Measurements from ENCODE around the gene ADAM12.
"Not testable (repeated sequence)": the region's sequence is repeated elsewhere in the genome, so short reads cannot be mapped to it uniquely, and the experiment has no call there.

The ADAM12 gene

GRCh38 chr10:126185676-126186447 lies 202.4 kb downstream of the ADAM12 start:
- ChIA-PET CTCF (no interaction called here), POLR2A (no interaction called here)
- DNase-seq (ENCODE audit: extremely low spot score): no peak
- no peak for TF ChIP-seq CTCF (IDR thresholded peaks at IDR 0.05; ENCODE audit: control extremely low read depth, extremely low read depth, low read depth, missing control alignments)

GRCh38 chr10:126181626-126182025 lies 206.7 kb downstream of the ADAM12 start:
- POLR2A ChIA-PET: no interaction called here
- DNase-seq (ENCODE audit: extremely low spot score): no peak
- CTCF ChIA-PET: no interaction called here

GRCh38 chr10:126179637-126180036 lies 208.6 kb downstream of the ADAM12 start:
- no peak for TF ChIP-seq CTCF (IDR thresholded peaks at IDR 0.05; ENCODE audit: control extremely low read depth, extremely low read depth, low read depth, missing control alignments)
- POLR2A ChIA-PET: no interaction called here
- CTCF ChIA-PET: no interaction called here
- no peak for DNase-seq (ENCODE audit: extremely low spot score)

More at GRCh38 chr10:126181626-126182025, 206.7 kb downstream of the ADAM12 start:
- TF ChIP-seq CTCF (IDR thresholded peaks at IDR 0.05; ENCODE audit: control extremely low read depth, extremely low read depth, low read depth, missing control alignments): no peak

- ChIA-PET CTCF (interaction anchor here (1.8 kb wide), 1 partner anchor 26 kb away, joined by 5 read pairs; no protein-coding TSS in a partner anchor), POLR2A (no interaction called here)
- no peak for DNase-seq (ENCODE audit: extremely low spot score)
- TF ChIP-seq CTCF (IDR thresholded peaks at IDR 0.05; ENCODE audit: control extremely low read depth, extremely low read depth, low read depth, missing control alignments): no peak
These were observed 210.8 kb downstream of the ADAM12 start for GRCh38 chr10:126177417-126178030.

GRCh38 chr10:126175641-126176262 lies 212.5 kb downstream of the ADAM12 start:
- CTCF ChIA-PET: no interaction called here
- POLR2A ChIA-PET: no interaction called here
- TF ChIP-seq CTCF (IDR thresholded peaks at IDR 0.05; ENCODE audit: control extremely low read depth, extremely low read depth, low read depth, missing control alignments): no peak
- DNase-seq (ENCODE audit: extremely low spot score): no peak

- DNase-seq (ENCODE audit: extremely low spot score); CTCF ChIA-PET; POLR2A ChIA-PET: not testable (repeated sequence)
These were observed 215.5 kb downstream of the ADAM12 start for GRCh38 chr10:126172755-126173154.

GRCh38 chr10:126171555-126171954 lies 216.7 kb downstream of the ADAM12 start:
- ChIA-PET POLR2A (no interaction called here), CTCF (no interaction called here)
- TF ChIP-seq CTCF (IDR thresholded peaks at IDR 0.05; ENCODE audit: control extremely low read depth, extremely low read depth, low read depth, missing control alignments): no peak
- DNase-seq (ENCODE audit: extremely low spot score): no peak
